ENCODE results near the gene RNF144A. TPM values are rescaled to one million over a fixed set of nuclear protein-coding genes. Genes with fewer than 3 reads are reported as not detected.

Gene RNF144A
- total and polyA plus RNA-seq, 10 of the 15 experiments (the other 5 are each of a cell fraction or from before 2014, with no cell fraction given), result 0.02 to 12.1 (median 0.48) TPM; not detected in 1

- no peak overlapping the region for H2AFZ ChIP-seq (ENCODE audit: control insufficient read depth, low read depth, low read length)
- ChIA-PET SMC1A (ENCODE audit: uncharacterized antibody, unreplicated experiment) (interaction anchor here (1.2 to 1.4 kb wide), 2 partner anchors 21 to 112 kb away, joined by 3 to 4 read pairs; no protein-coding TSS in a partner anchor), CTCF (interaction anchor here (1.3 to 3.8 kb wide), 5 partner anchors 9 to 126 kb away, joined by 3 to 20 read pairs (median 6); no protein-coding TSS in a partner anchor), POLR2A (no interaction called here), RAD21 (ENCODE audit: unreplicated experiment) (interaction anchor here (1.0 to 1.3 kb wide), 2 partner anchors 9 to 102 kb away, joined by 3 read pairs; no protein-coding TSS in a partner anchor)
- in situ Hi-C loops (cut with MboI), result no loop called here
- H3K4me1 ChIP-seq (ENCODE audit: control insufficient read depth, insufficient read depth, low read length), result no peaks in the 10 kb centered on the region
- no peak overlapping the region for H3K9ac ChIP-seq (ENCODE audit: control insufficient read depth, insufficient read depth, low read length)
- ATAC-seq, result no peak
- intact Hi-C loops (cut with micrococcal nuclease; ENCODE audit: unreplicated experiment), result no loop called here
- H4K20me1 ChIP-seq (ENCODE audit: control insufficient read depth, insufficient read depth), result no peaks in the 10 kb centered on the region
- H3K27me3 ChIP-seq (replicated peaks in 1 of 2; ENCODE audit: control insufficient read depth in 2 of 2, insufficient read depth in 2 of 2, low read length in 1 of 2), result no peaks in the 10 kb centered on the region
- no peak for DNase-seq (ENCODE audit: low read depth, low spot score)
- peak; percentile 82 for FAIRE-seq
- H3K27ac ChIP-seq (ENCODE audit: control insufficient read depth, insufficient read depth), result no peak overlapping the region
- H3K79me2 ChIP-seq (ENCODE audit: control insufficient read depth, insufficient read depth, low read length), result no peaks in the 10 kb centered on the region
- H3K4me2 ChIP-seq (ENCODE audit: control insufficient read depth, insufficient read depth), result no peak overlapping the region
- H3K9me3 ChIP-seq (replicated peaks; ENCODE audit: control insufficient read depth, insufficient read depth, low read length), result no peaks in the 10 kb centered on the region
- H3K36me3 ChIP-seq (ENCODE audit: control insufficient read depth in 2 of 2, insufficient read depth in 2 of 2, low read length in 1 of 2), result no peaks in the 10 kb centered on the region
- 71% methylated on average over 11 of the region's 11 CpGs for WGBS (ENCODE audit: insufficient coverage, insufficient replicate concordance, low lambda C conversion rate, missing lambda C conversion rate)
- no TSS peak for BruUV-seq (replicated peaks)
- TF ChIP-seq MTA3 (IDR thresholded peaks at IDR 0.05; ENCODE audit: borderline replicate concordance, low read length), result no peak
- TF ChIP-seq YBX1 (IDR thresholded peaks at IDR 0.05), result no peak
- TF ChIP-seq LARP7 (IDR thresholded peaks at IDR 0.05), result no peak
- TF ChIP-seq KDM1A (IDR thresholded peaks at IDR 0.05; ENCODE audit: borderline replicate concordance), result no peak
- no peak for TF ChIP-seq HDAC6 (IDR thresholded peaks at IDR 0.05; ENCODE audit: unreplicated experiment)
- TF ChIP-seq RFX5 (IDR thresholded peaks at IDR 0.05; ENCODE audit: low read depth, low read length), result no peak
- TF ChIP-seq GATAD2B (conservative IDR thresholded peaks at IDR 0.05; ENCODE audit: low read depth), result no peak
- no peak for TF ChIP-seq ZSCAN29 (IDR thresholded peaks at IDR 0.05)
- TF ChIP-seq POLR2AphosphoS2 (IDR thresholded peaks at IDR 0.05; ENCODE audit: low read depth, low read length), result no peak
- TF ChIP-seq MEF2B (IDR thresholded peaks at IDR 0.05; ENCODE audit: partially characterized antibody, poor library complexity, severe bottlenecking), result no peak
- no peak for TF ChIP-seq CEBPB (IDR thresholded peaks at IDR 0.05; ENCODE audit: borderline replicate concordance in 1 of 2, low read depth in 2 of 2, low read length in 2 of 2)
- TF ChIP-seq, protein P1, sequence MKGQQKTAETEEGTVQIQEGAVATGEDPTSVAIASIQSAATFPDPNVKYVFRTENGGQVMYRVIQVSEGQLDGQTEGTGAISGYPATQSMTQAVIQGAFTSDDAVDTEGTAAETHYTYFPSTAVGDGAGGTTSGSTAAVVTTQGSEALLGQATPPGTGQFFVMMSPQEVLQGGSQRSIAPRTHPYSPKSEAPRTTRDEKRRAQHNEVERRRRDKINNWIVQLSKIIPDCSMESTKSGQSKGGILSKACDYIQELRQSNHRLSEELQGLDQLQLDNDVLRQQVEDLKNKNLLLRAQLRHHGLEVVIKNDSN (IDR thresholded peaks at IDR 0.05; ENCODE audit: borderline replicate concordance, extremely low read length, insufficient read depth, low read depth, low read length), result no peak
- TF ChIP-seq SP1 (IDR thresholded peaks at IDR 0.05; ENCODE audit: low read depth, low read length), result no peak
- no peak for TF ChIP-seq SPI1 (IDR thresholded peaks at IDR 0.05; ENCODE audit: borderline replicate concordance, insufficient read depth, low read depth, low read length)
- no peak for TF ChIP-seq NFXL1 (IDR thresholded peaks at IDR 0.05; ENCODE audit: borderline replicate concordance)
- no peak for TF ChIP-seq TAF1 (IDR thresholded peaks at IDR 0.05; ENCODE audit: borderline replicate concordance, low read depth, low read length)
- no peak for TF ChIP-seq NR2C1 (IDR thresholded peaks at IDR 0.05)
- no peak for TF ChIP-seq ATF2 (IDR thresholded peaks at IDR 0.05; ENCODE audit: low read length)
- no peak for TF ChIP-seq SUPT20H (IDR thresholded peaks at IDR 0.05; ENCODE audit: borderline replicate concordance, control insufficient read depth, low read depth, low read length)
- H3K4me3 ChIP-seq, result no peak overlapping the region
Observed at GRCh38 chr2:7022492-7023385, 105.5 kb downstream of the RNF144A start.
